Measurements from ENCODE around the gene TK1. TPM values are rescaled to one million over a fixed set of nuclear protein-coding genes. Genes with fewer than 3 reads are reported as not detected.

TK1 gene
- total RNA-seq, 1 donor from 2014 or later, result 16.2 TPM

- Mint-ChIP-seq H3K4me3 (ENCODE audit: unreplicated experiment) (no peak overlapping the region), H3K4me1 (ENCODE audit: unreplicated experiment) (no peaks in the 10 kb centered on the region), H3K36me3 (ENCODE audit: unreplicated experiment) (no peaks in the 10 kb centered on the region), H3K27ac (ENCODE audit: unreplicated experiment) (no peak overlapping the region), H3K27me3 (ENCODE audit: unreplicated experiment) (peaks cover 23% of the 10 kb centered on the region), H3K9me3 (ENCODE audit: unreplicated experiment) (no peaks in the 10 kb centered on the region)
- TF ChIP-seq, protein P1, sequence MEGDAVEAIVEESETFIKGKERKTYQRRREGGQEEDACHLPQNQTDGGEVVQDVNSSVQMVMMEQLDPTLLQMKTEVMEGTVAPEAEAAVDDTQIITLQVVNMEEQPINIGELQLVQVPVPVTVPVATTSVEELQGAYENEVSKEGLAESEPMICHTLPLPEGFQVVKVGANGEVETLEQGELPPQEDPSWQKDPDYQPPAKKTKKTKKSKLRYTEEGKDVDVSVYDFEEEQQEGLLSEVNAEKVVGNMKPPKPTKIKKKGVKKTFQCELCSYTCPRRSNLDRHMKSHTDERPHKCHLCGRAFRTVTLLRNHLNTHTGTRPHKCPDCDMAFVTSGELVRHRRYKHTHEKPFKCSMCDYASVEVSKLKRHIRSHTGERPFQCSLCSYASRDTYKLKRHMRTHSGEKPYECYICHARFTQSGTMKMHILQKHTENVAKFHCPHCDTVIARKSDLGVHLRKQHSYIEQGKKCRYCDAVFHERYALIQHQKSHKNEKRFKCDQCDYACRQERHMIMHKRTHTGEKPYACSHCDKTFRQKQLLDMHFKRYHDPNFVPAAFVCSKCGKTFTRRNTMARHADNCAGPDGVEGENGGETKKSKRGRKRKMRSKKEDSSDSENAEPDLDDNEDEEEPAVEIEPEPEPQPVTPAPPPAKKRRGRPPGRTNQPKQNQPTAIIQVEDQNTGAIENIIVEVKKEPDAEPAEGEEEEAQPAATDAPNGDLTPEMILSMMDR (IDR thresholded peaks at IDR 0.05), result no peak
- DNase-seq (ENCODE audit: extremely low spot score, unreplicated experiment), result no peak
Observed at GRCh38 chr17:78232859-78233173, 46.0 kb upstream of the TK1 start.

GRCh38 chr17:78231991-78232858, 45.4 kb upstream of the TK1 start:
- peak; percentile 83 for DNase-seq (ENCODE audit: extremely low spot score, unreplicated experiment)
- Mint-ChIP-seq H3K9me3 (ENCODE audit: unreplicated experiment) (no peaks in the 10 kb centered on the region), H3K27me3 (ENCODE audit: unreplicated experiment) (peaks cover 23% of the 10 kb centered on the region), H3K4me3 (ENCODE audit: unreplicated experiment) (peak overlapping the region; percentile 26), H3K27ac (ENCODE audit: unreplicated experiment) (no peak overlapping the region), H3K36me3 (ENCODE audit: unreplicated experiment) (no peaks in the 10 kb centered on the region), H3K4me1 (ENCODE audit: unreplicated experiment) (no peaks in the 10 kb centered on the region)
- TF ChIP-seq, protein P1 (IDR thresholded peaks at IDR 0.05), result no peak

- DNase-seq (ENCODE audit: extremely low spot score, unreplicated experiment), result no peak
- no peak within 1 kb of the TSS for H3K27ac Mint-ChIP-seq (ENCODE audit: unreplicated experiment)
- H3K36me3 Mint-ChIP-seq (ENCODE audit: unreplicated experiment), result no peaks in the 10 kb centered on the region
- no peaks in the 10 kb centered on the region for H3K9me3 Mint-ChIP-seq (ENCODE audit: unreplicated experiment)
- no peaks in the 10 kb centered on the region for H3K4me1 Mint-ChIP-seq (ENCODE audit: unreplicated experiment)
- H3K27me3 Mint-ChIP-seq (ENCODE audit: unreplicated experiment), result peaks cover 23% of the 10 kb centered on the region
- H3K4me3 Mint-ChIP-seq (ENCODE audit: unreplicated experiment), result peak within 1 kb of the TSS; percentile 26
- TF ChIP-seq, protein P1 (IDR thresholded peaks at IDR 0.05), result no peak
Observed at GRCh38 chr17:78230996-78231935, 44.4 kb upstream of the TK1 start, which contains the start of gene TMEM235. Gene TMEM235 (plus strand): TSS chr17:78231631. CDS start chr17:78232024, 393 bp downstream.

DNA sequence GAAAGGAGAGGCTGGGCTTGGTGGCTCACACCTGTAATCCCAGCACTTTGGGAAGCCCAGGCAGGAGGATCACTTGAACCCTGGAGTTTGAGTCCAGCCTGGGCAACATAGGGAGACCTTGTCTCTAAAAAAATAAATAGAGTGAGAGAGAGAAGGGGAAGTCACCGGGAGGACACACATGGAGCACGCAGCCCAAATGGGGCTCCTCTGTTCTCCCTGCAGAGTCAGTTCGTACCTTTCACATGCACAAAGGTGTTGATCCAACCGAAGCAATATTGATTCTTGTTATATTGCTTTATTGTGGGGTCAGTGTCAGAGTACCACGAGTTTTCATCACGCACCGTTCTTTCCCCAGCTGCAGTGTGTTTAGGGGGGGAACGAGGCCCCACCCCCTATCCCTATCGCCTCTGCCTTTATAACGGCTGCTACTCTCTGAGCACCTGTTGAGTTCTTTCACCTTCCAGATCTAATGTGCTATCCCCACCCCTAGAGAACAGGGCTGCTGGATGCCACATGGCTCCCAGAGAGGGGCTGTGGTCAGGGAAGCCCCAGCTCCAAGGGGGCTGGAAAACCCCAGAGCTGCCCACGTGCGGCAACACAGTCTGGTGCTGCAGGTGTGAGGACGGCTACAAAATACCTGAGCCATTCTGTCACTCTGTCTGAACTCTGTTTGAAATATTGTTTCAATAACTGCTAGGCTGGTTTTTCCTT, 43.6 kb upstream of the TK1 start:
- Mint-ChIP-seq H3K27me3 (ENCODE audit: unreplicated experiment) (peaks cover 23% of the 10 kb centered on the region), H3K4me1 (ENCODE audit: unreplicated experiment) (no peaks in the 10 kb centered on the region), H3K9me3 (ENCODE audit: unreplicated experiment) (no peaks in the 10 kb centered on the region), H3K27ac (ENCODE audit: unreplicated experiment) (no peak overlapping the region), H3K4me3 (ENCODE audit: unreplicated experiment) (no peak overlapping the region), H3K36me3 (ENCODE audit: unreplicated experiment) (no peaks in the 10 kb centered on the region)
- TF ChIP-seq, protein P1 (IDR thresholded peaks at IDR 0.05), result no peak
- DNase-seq (ENCODE audit: extremely low spot score, unreplicated experiment), result no peak
